ENCODE results near the gene MAGI3.

GRCh38 chr1:113456967-113457366 lies 66.7 kb downstream of the MAGI3 start:
- TF ChIP-seq CTCF (IDR thresholded peaks at IDR 0.05), result no peak
- TF ChIP-seq POLR2A (IDR thresholded peaks at IDR 0.05), result no peak
